Measurements from ENCODE around the gene TLDC2.

The TLDC2 gene

GRCh38 chr20:36832791-36833190 lies 43.1 kb upstream of the TLDC2 start:
- no peak for TF ChIP-seq CTCF (IDR thresholded peaks at IDR 0.05; ENCODE audit: poor library complexity, severe bottlenecking)
- Histone ChIP-seq H3K36me3 (ENCODE audit: low read depth) (peaks cover 78% of the 10 kb centered on the region), H3K4me3 (ENCODE audit: severe bottlenecking) (no peak overlapping the region), H3K27ac (ENCODE audit: poor library complexity, severe bottlenecking) (no peak overlapping the region), H3K4me1 (ENCODE audit: insufficient read depth, poor library complexity, severe bottlenecking) (peaks cover 16% of the 10 kb centered on the region), H3K27me3 (ENCODE audit: insufficient read depth, poor library complexity, severe bottlenecking) (no peaks in the 10 kb centered on the region), H3K9me3 (ENCODE audit: severe bottlenecking) (no peaks in the 10 kb centered on the region)
- DNase-seq (ENCODE audit: low spot score), result no peak
- ATAC-seq (ENCODE audit: low read depth), result no peak

- Histone ChIP-seq H3K4me3 (ENCODE audit: severe bottlenecking) (no peak overlapping the region), H3K27me3 (ENCODE audit: insufficient read depth, poor library complexity, severe bottlenecking) (no peaks in the 10 kb centered on the region), H3K9me3 (ENCODE audit: severe bottlenecking) (no peaks in the 10 kb centered on the region), H3K4me1 (ENCODE audit: insufficient read depth, poor library complexity, severe bottlenecking) (peaks cover 16% of the 10 kb centered on the region), H3K27ac (ENCODE audit: poor library complexity, severe bottlenecking) (no peak overlapping the region), H3K36me3 (ENCODE audit: low read depth) (peaks cover 78% of the 10 kb centered on the region)
- TF ChIP-seq CTCF (IDR thresholded peaks at IDR 0.05; ENCODE audit: poor library complexity, severe bottlenecking), result no peak
- DNase-seq (ENCODE audit: low spot score), result peak; percentile 72
- no peak for ATAC-seq (ENCODE audit: low read depth)
Measured at GRCh38 chr20:36833275-36834020, 42.5 kb upstream of the TLDC2 start.

- no peak for TF ChIP-seq CTCF (IDR thresholded peaks at IDR 0.05; ENCODE audit: poor library complexity, severe bottlenecking)
- Histone ChIP-seq H3K4me1 (ENCODE audit: insufficient read depth, poor library complexity, severe bottlenecking) (peaks cover 16% of the 10 kb centered on the region), H3K9me3 (ENCODE audit: severe bottlenecking) (no peaks in the 10 kb centered on the region), H3K36me3 (ENCODE audit: low read depth) (peaks cover 76% of the 10 kb centered on the region), H3K4me3 (ENCODE audit: severe bottlenecking) (no peak overlapping the region), H3K27ac (ENCODE audit: poor library complexity, severe bottlenecking) (peak overlapping the region; percentile 80), H3K27me3 (ENCODE audit: insufficient read depth, poor library complexity, severe bottlenecking) (no peaks in the 10 kb centered on the region)
- ATAC-seq (ENCODE audit: low read depth), result no peak
- DNase-seq (ENCODE audit: low spot score), result peak; percentile 82
Measured at GRCh38 chr20:36835025-36835424, 40.9 kb upstream of the TLDC2 start.

GRCh38 chr20:36835453-36836198 lies 40.3 kb upstream of the TLDC2 start:
- ATAC-seq (ENCODE audit: low read depth), result peak; percentile 95
- TF ChIP-seq CTCF (IDR thresholded peaks at IDR 0.05; ENCODE audit: poor library complexity, severe bottlenecking), result no peak

More at GRCh38 chr20:36835453-36836198, 40.3 kb upstream of the TLDC2 start:
- Histone ChIP-seq H3K36me3 (ENCODE audit: low read depth) (peaks cover 70% of the 10 kb centered on the region), H3K4me3 (ENCODE audit: severe bottlenecking) (no peak overlapping the region), H3K4me1 (ENCODE audit: insufficient read depth, poor library complexity, severe bottlenecking) (peaks cover 16% of the 10 kb centered on the region), H3K9me3 (ENCODE audit: severe bottlenecking) (no peaks in the 10 kb centered on the region), H3K27ac (ENCODE audit: poor library complexity, severe bottlenecking) (peak overlapping the region; percentile 80), H3K27me3 (ENCODE audit: insufficient read depth, poor library complexity, severe bottlenecking) (no peaks in the 10 kb centered on the region)
- DNase-seq (ENCODE audit: low spot score), result peak; percentile 100

Measured in RWPE2 (cell line).